Esophagus muscularis mucosa (tissue), 4 donors: ENCODE results near the gene TASOR. TPM values are rescaled to one million over a fixed set of nuclear protein-coding genes. Genes with fewer than 3 reads are reported as not detected.
A peak's percentile ranks its signal among the peaks of the same experiment; 100 is the strongest.
"Not testable (repeated sequence)": the region's sequence is repeated elsewhere in the genome, so short reads cannot be mapped to it uniquely, and the experiment has no call there.

Experiments used
- DNase-seq: peaks from one replicate; pipeline ENCODE4 v3.0.0-alpha.2; 2017; ENCODE audit errors: extremely low spot score
- H3K27ac ChIP-seq, 4 donors: fragments of 200-600 bp; sonication (generic); replicated peaks in 1 of 4; 1 replicate in 3 of 4; 2 replicates in 1 of 4; pipeline ENCODE4 v1.5.1; 2016 to 2019; ENCODE audit warnings: mild to moderate bottlenecking in 1 of 4
- H3K27me3 ChIP-seq, 4 donors: fragments of 200-600 bp; sonication (generic); one replicate each; pipeline versions ENCODE4 v1.5.1 to v1.6.0; 2016 to 2019
- H3K36me3 ChIP-seq, 4 donors: fragments of 200-600 bp; sonication (generic); one replicate each; pipeline ENCODE4 v1.5.1; 2016 to 2019
- H3K4me1 ChIP-seq, 4 donors: fragments of 200-600 bp; sonication (generic); one replicate each; pipeline ENCODE4 v1.5.1; 2016 to 2019
- H3K4me3 ChIP-seq, 4 donors: fragments of 200-600 bp; sonication (generic); 1 replicate in 2 of 4; 2 replicates in 2 of 4; pipeline ENCODE4 v1.5.1; 2016 to 2019; ENCODE audit warnings: mild to moderate bottlenecking in 4 of 4, moderate library complexity in 1 of 4
- H3K9me3 ChIP-seq, 4 donors: fragments of 200-600 bp; sonication (generic); 1 replicate in 3 of 4; 2 replicates in 1 of 4; pipeline ENCODE4 v1.5.1; 2016 to 2019
- CTCF ChIP-seq, 3 experiments: fragments of 200-600 bp in 2 of 3; fragments of 450-650 bp in 1 of 3; sonication (generic) in 2 of 3; IDR thresholded peaks; one replicate each; pipeline ENCODE4 v1.5.1; 2017 to 2019; ENCODE audit warnings: antibody characterized with exemption in 3 of 3, mild to moderate bottlenecking in 2 of 3, moderate library complexity in 1 of 3
- EP300 ChIP-seq: sonication (generic); formaldehyde crosslinking; IDR thresholded peaks from one replicate; pipeline ENCODE4 v1.6.1; 2017; ENCODE audit warnings: antibody characterized with exemption
- POLR2A ChIP-seq: fragments of 450-650 bp; IDR thresholded peaks from one replicate; pipeline ENCODE4 v1.6.1; 2017; ENCODE audit warnings: antibody characterized with exemption, moderate library complexity, mild to moderate bottlenecking, low read depth
- POLR2AphosphoS5 ChIP-seq, 2 donors: sonication (generic); formaldehyde crosslinking; IDR thresholded peaks; one replicate each; pipeline ENCODE4 v1.6.1; 2017; ENCODE audit warnings: antibody characterized with exemption in 2 of 2
- WGBS: methylation state at CpG from one replicate; pipeline ENCODE4 v1.1.5; 2018; 5-methylcytosine and 5-hydroxymethylcytosine counted together
- intact Hi-C: fragments of 100-400 bp; cut with DNase I; formaldehyde crosslinking; loops from one replicate; pipeline ENCODE4 v1.15.1; 2023
- total RNA-seq, 4 donors: library from RNA; depleted of rRNA; stranded (reverse); fragments of >200 nt; gene quantifications; one replicate each; pipeline versions ENCODE4 v1.1.0 to v1.2.1, GENCODE V29; 2016

The TASOR gene
- total RNA-seq, result 10 to 100 TPM; 58.0 to 71.8 (median 65.8) TPM

- Histone ChIP-seq H3K4me3 (peak within 1 kb of the TSS; percentile 69 to 98 (median 85)), H3K27ac (peak within 1 kb of the TSS; percentile 91 to 100 (median 98)), H3K36me3 (no peaks in the 10 kb centered on the region), H3K27me3 (no peaks in the 10 kb centered on the region), H3K4me1 (peaks cover 4 to 36% (median 26%) of the 10 kb centered on the region in 4 donors), H3K9me3 (peaks cover 0 to 4% (median 0%) of the 10 kb centered on the region in 4 donors)
- no peak for TF ChIP-seq EP300
- peak; percentile 87 to 94 for TF ChIP-seq POLR2AphosphoS5 (IDR thresholded peaks at IDR 0.05)
- TF ChIP-seq CTCF (IDR thresholded peaks at IDR 0.05), result no peak
- peak; percentile 68 for TF ChIP-seq POLR2A
- peak; percentile 93 for DNase-seq
- intact Hi-C loops, result no loop called here
- 76% methylated on average over 17 of the region's 68 CpGs for WGBS
Measured at GRCh38 chr3:56683122-56683817, at the start of gene TASOR. TASOR (minus strand) TSS chr3:56683265; CDS start chr3:56683006, 259 bp downstream.

- no peak overlapping the region for H3K27ac ChIP-seq
- peaks cover 23 to 69% (median 47%) of the 10 kb centered on the region in 4 donors for H3K36me3 ChIP-seq
- no peaks in the 10 kb centered on the region for H3K9me3 ChIP-seq
- H3K4me1 ChIP-seq, result no peaks in the 10 kb centered on the region
- TF ChIP-seq POLR2AphosphoS5 (IDR thresholded peaks at IDR 0.05), result no peak
- no peak for TF ChIP-seq EP300
- TF ChIP-seq CTCF (IDR thresholded peaks at IDR 0.05), result no peak
- no peak for TF ChIP-seq POLR2A
- intact Hi-C loops, result no loop called here
- H3K27me3 ChIP-seq, result no peaks in the 10 kb centered on the region
- DNase-seq, result no peak
- H3K4me3 ChIP-seq, result no peak overlapping the region
- 88% methylated on average over 8 of the region's 8 CpGs for WGBS
Measured at GRCh38 chr3:56732109-56732508, 49.0 kb upstream of the TASOR start.

GRCh38 chr3:56725175-56725574, 42.1 kb upstream of the TASOR start:
- Histone ChIP-seq H3K4me3 (no peak overlapping the region), H3K27me3 (no peaks in the 10 kb centered on the region), H3K36me3 (peaks cover 26 to 62% (median 42%) of the 10 kb centered on the region in 4 donors), H3K4me1 (no peaks in the 10 kb centered on the region), H3K27ac (no peak overlapping the region), H3K9me3 (no peaks in the 10 kb centered on the region)
- no peak for DNase-seq
- TF ChIP-seq POLR2AphosphoS5 (IDR thresholded peaks at IDR 0.05), result no peak
- TF ChIP-seq CTCF (IDR thresholded peaks at IDR 0.05), result no peak
- TF ChIP-seq EP300, result no peak
- TF ChIP-seq POLR2A, result no peak
- intact Hi-C loops, result no loop called here
- 87% methylated on average over 3 of the region's 3 CpGs for WGBS

- Histone ChIP-seq H3K27ac (no peak overlapping the region), H3K9me3 (no peaks in the 10 kb centered on the region), H3K36me3 (peaks cover 26 to 57% (median 41%) of the 10 kb centered on the region in 4 donors), H3K27me3 (no peaks in the 10 kb centered on the region), H3K4me1 (no peaks in the 10 kb centered on the region), H3K4me3 (no peak overlapping the region)
- TF ChIP-seq POLR2A, result no peak
- no peak for TF ChIP-seq EP300
- TF ChIP-seq POLR2AphosphoS5 (IDR thresholded peaks at IDR 0.05), result no peak
- no peak for TF ChIP-seq CTCF (IDR thresholded peaks at IDR 0.05)
- intact Hi-C loops, result no loop called here
- DNase-seq, result no peak
- WGBS, result 98% methylated on average over 3 of the region's 3 CpGs
Measured at GRCh38 chr3:56724676-56725075, 41.6 kb upstream of the TASOR start.

GRCh38 chr3:56720849-56721248, 37.8 kb upstream of the TASOR start:
- Histone ChIP-seq H3K4me3 (no peak overlapping the region), H3K27ac (no peak overlapping the region)
- intact Hi-C loops, result no loop called here

GRCh38 chr3:56718809-56719208, 35.7 kb upstream of the TASOR start:
- H3K9me3 ChIP-seq, result peaks cover 0 to 10% (median 2%) of the 10 kb centered on the region in 4 donors
- H3K27ac ChIP-seq, H3K4me3 ChIP-seq, intact Hi-C loops, H3K27me3 ChIP-seq, H3K4me1 ChIP-seq, H3K36me3 ChIP-seq, DNase-seq: not testable (repeated sequence)
- 89% methylated on average over 7 of the region's 21 CpGs for WGBS

More at GRCh38 chr3:56720849-56721248, 37.8 kb upstream of the TASOR start:
- Histone ChIP-seq H3K4me1 (no peaks in the 10 kb centered on the region), H3K27me3 (no peaks in the 10 kb centered on the region), H3K9me3 (no peaks in the 10 kb centered on the region), H3K36me3 (peaks cover 0 to 18% (median 8%) of the 10 kb centered on the region in 4 donors)
- no peak for DNase-seq
- no peak for TF ChIP-seq POLR2A
- TF ChIP-seq CTCF (IDR thresholded peaks at IDR 0.05), result no peak
- TF ChIP-seq EP300, result no peak
- TF ChIP-seq POLR2AphosphoS5 (IDR thresholded peaks at IDR 0.05), result no peak
